ENCODE measurements around the gene DNM3. TPM values are rescaled to one million over a fixed set of nuclear protein-coding genes. Genes with fewer than 3 reads are reported as not detected.

Gene DNM3
- polyA plus RNA-seq, 4 donors: 0.67 to 1.2 (median 0.99) TPM; not detected in 1

GRCh38 chr1:172343240-172344160 lies 502.2 kb downstream of the DNM3 start:
- H3K4me1 ChIP-seq (ENCODE audit: control insufficient read depth in 3 of 3, insufficient read depth in 2 of 3, low read depth in 1 of 3, low read length in 2 of 3): no peaks in the 10 kb centered on the region
- DNase-seq (no peak), FAIRE-seq (no peak)
- H3K27ac ChIP-seq (ENCODE audit: low read depth in 1 of 3, low read length in 2 of 3): peak overlapping the region in 2 of 3 donors; percentile 62 to 67
- no peaks in the 10 kb centered on the region for H3K36me3 ChIP-seq (ENCODE audit: control insufficient read depth in 3 of 3, insufficient read depth in 2 of 3, low read depth in 1 of 3, low read length in 3 of 3)
- H3K27me3 ChIP-seq (ENCODE audit: control insufficient read depth in 3 of 3, insufficient read depth in 3 of 3, low read length in 3 of 3): no peaks in the 10 kb centered on the region
- WGBS, 3 donors: 45 to 76% (median 66%) methylated on average over 11 of the region's 11 CpGs
- H3K9me3 ChIP-seq (ENCODE audit: control insufficient read depth in 2 of 2, insufficient read depth in 1 of 2, low read depth in 1 of 2, low read length in 1 of 2): no peaks in the 10 kb centered on the region
- no peak overlapping the region for H3K4me3 ChIP-seq (ENCODE audit: low read depth in 1 of 3, low read length in 3 of 3)

- Histone ChIP-seq H3K36me3 (ENCODE audit: control insufficient read depth in 3 of 3, insufficient read depth in 2 of 3, low read depth in 1 of 3, low read length in 3 of 3) (no peaks in the 10 kb centered on the region), H3K4me3 (ENCODE audit: low read depth in 1 of 3, low read length in 3 of 3) (no peak overlapping the region), H3K27me3 (ENCODE audit: control insufficient read depth in 3 of 3, insufficient read depth in 3 of 3, low read length in 3 of 3) (no peaks in the 10 kb centered on the region), H3K9me3 (ENCODE audit: control insufficient read depth in 2 of 2, insufficient read depth in 1 of 2, low read depth in 1 of 2, low read length in 1 of 2) (no peaks in the 10 kb centered on the region), H3K27ac (ENCODE audit: low read depth in 1 of 3, low read length in 2 of 3) (peak overlapping the region in 1 of 3 donors; percentile 34), H3K4me1 (ENCODE audit: control insufficient read depth in 3 of 3, insufficient read depth in 2 of 3, low read depth in 1 of 3, low read length in 2 of 3) (no peaks in the 10 kb centered on the region)
- FAIRE-seq (no peak), DNase-seq (no peak)
- WGBS, 3 donors: 83 to 94% (median 91%) methylated on average over 7 of the region's 7 CpGs
Measured at GRCh38 chr1:172344444-172344843, 503.1 kb downstream of the DNM3 start.

- no peak for FAIRE-seq
- Histone ChIP-seq H3K9me3 (ENCODE audit: control insufficient read depth in 2 of 2, insufficient read depth in 1 of 2, low read depth in 1 of 2, low read length in 1 of 2) (no peaks in the 10 kb centered on the region), H3K36me3 (ENCODE audit: control insufficient read depth in 3 of 3, insufficient read depth in 2 of 3, low read depth in 1 of 3, low read length in 3 of 3) (no peaks in the 10 kb centered on the region), H3K27me3 (ENCODE audit: control insufficient read depth in 3 of 3, insufficient read depth in 3 of 3, low read length in 3 of 3) (no peaks in the 10 kb centered on the region), H3K4me1 (ENCODE audit: control insufficient read depth in 3 of 3, insufficient read depth in 2 of 3, low read depth in 1 of 3, low read length in 2 of 3) (no peaks in the 10 kb centered on the region), H3K4me3 (ENCODE audit: low read depth in 1 of 3, low read length in 3 of 3) (no peak overlapping the region), H3K27ac (ENCODE audit: low read depth in 1 of 3, low read length in 2 of 3) (no peak overlapping the region)
- WGBS, 3 donors: 60 to 89% (median 83%) methylated on average over 1 of the region's 1 CpG
- DNase-seq: no peak
Measured at GRCh38 chr1:172345077-172345476, 503.8 kb downstream of the DNM3 start.

DNA sequence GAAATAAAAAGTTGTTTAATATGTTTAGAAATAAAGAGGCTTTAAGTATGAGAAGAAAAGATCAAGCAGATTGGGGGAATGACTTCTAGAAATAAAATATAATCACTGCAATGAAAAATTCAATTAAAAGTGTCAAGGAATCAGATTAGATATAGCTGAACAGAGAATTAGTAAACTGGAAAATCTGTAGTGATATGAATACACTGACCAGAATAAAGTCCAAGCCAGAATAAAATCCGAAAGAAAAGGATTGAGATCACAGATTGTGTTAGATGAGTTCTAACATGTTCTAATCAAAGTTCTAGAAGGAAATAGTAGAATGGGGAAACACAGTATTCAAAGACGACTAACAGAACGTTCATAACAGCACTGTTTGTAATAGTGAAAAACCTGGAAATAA lies 506.1 kb downstream of the DNM3 start:
- H3K4me3 ChIP-seq (ENCODE audit: low read depth in 1 of 3, low read length in 3 of 3): no peak overlapping the region
- no peaks in the 10 kb centered on the region for H3K27me3 ChIP-seq (ENCODE audit: control insufficient read depth in 3 of 3, insufficient read depth in 3 of 3, low read length in 3 of 3)
- H3K9me3 ChIP-seq (ENCODE audit: control insufficient read depth in 2 of 2, insufficient read depth in 1 of 2, low read depth in 1 of 2, low read length in 1 of 2): no peaks in the 10 kb centered on the region
- peaks cover 0 to 5% (median 1%) of the 10 kb centered on the region in 3 donors for H3K4me1 ChIP-seq (ENCODE audit: control insufficient read depth in 3 of 3, insufficient read depth in 2 of 3, low read depth in 1 of 3, low read length in 2 of 3)
- no peak for FAIRE-seq
- no peaks in the 10 kb centered on the region for H3K36me3 ChIP-seq (ENCODE audit: control insufficient read depth in 3 of 3, insufficient read depth in 2 of 3, low read depth in 1 of 3, low read length in 3 of 3)
- no peak overlapping the region for H3K27ac ChIP-seq (ENCODE audit: low read depth in 1 of 3, low read length in 2 of 3)
- WGBS, 3 donors: 94 to 95% (median 95%) methylated on average over 3 of the region's 3 CpGs
- DNase-seq: no peak

GRCh38 chr1:172350856-172351255 lies 509.6 kb downstream of the DNM3 start:
- Histone ChIP-seq H3K27me3 (ENCODE audit: control insufficient read depth in 3 of 3, insufficient read depth in 3 of 3, low read length in 3 of 3) (no peaks in the 10 kb centered on the region), H3K9me3 (ENCODE audit: control insufficient read depth in 2 of 2, insufficient read depth in 1 of 2, low read depth in 1 of 2, low read length in 1 of 2) (no peaks in the 10 kb centered on the region), H3K4me1 (ENCODE audit: control insufficient read depth in 3 of 3, insufficient read depth in 2 of 3, low read depth in 1 of 3, low read length in 2 of 3) (peaks cover 0 to 10% (median 7%) of the 10 kb centered on the region in 3 donors), H3K27ac (ENCODE audit: low read depth in 1 of 3, low read length in 2 of 3) (no peak overlapping the region), H3K4me3 (ENCODE audit: low read depth in 1 of 3, low read length in 3 of 3) (no peak overlapping the region), H3K36me3 (ENCODE audit: control insufficient read depth in 3 of 3, insufficient read depth in 2 of 3, low read depth in 1 of 3, low read length in 3 of 3) (no peaks in the 10 kb centered on the region)
- FAIRE-seq: no peak
- DNase-seq: no peak

GRCh38 chr1:172351346-172351745 lies 510.0 kb downstream of the DNM3 start:
- DNase-seq (no peak), FAIRE-seq (no peak)
- H3K9me3 ChIP-seq (ENCODE audit: control insufficient read depth in 2 of 2, insufficient read depth in 1 of 2, low read depth in 1 of 2, low read length in 1 of 2): no peaks in the 10 kb centered on the region
- H3K36me3 ChIP-seq (ENCODE audit: control insufficient read depth in 3 of 3, insufficient read depth in 2 of 3, low read depth in 1 of 3, low read length in 3 of 3): no peaks in the 10 kb centered on the region
- no peaks in the 10 kb centered on the region for H3K27me3 ChIP-seq (ENCODE audit: control insufficient read depth in 3 of 3, insufficient read depth in 3 of 3, low read length in 3 of 3)
- peak overlapping the region in 1 of 3 donors; percentile 43 for H3K27ac ChIP-seq (ENCODE audit: low read depth in 1 of 3, low read length in 2 of 3)
- H3K4me1 ChIP-seq (ENCODE audit: control insufficient read depth in 3 of 3, insufficient read depth in 2 of 3, low read depth in 1 of 3, low read length in 2 of 3): peaks cover 0 to 12% (median 7%) of the 10 kb centered on the region in 3 donors
- no peak overlapping the region for H3K4me3 ChIP-seq (ENCODE audit: low read depth in 1 of 3, low read length in 3 of 3)

DNA sequence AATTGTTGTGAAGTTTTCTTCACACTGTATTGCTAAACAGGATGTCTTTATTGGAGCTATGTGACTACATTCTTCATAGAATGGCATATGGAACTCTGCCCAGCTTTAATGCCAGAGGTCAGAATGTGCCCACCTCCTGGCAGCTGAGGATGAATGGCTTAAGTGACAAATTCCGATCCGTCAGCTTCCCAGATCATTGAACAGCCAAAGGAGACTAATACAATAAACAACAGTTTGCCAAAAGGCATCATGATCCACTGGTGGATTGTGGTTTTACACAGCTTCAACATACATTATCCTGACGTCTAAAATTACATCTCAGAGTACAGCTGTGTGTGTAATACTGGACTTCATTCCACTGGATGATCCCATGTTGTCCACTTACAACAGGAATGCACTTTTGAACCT lies 510.5 kb downstream of the DNM3 start:
- Histone ChIP-seq H3K9me3 (ENCODE audit: control insufficient read depth in 2 of 2, insufficient read depth in 1 of 2, low read depth in 1 of 2, low read length in 1 of 2) (no peaks in the 10 kb centered on the region), H3K4me3 (ENCODE audit: low read depth in 1 of 3, low read length in 3 of 3) (no peak overlapping the region), H3K36me3 (ENCODE audit: control insufficient read depth in 3 of 3, insufficient read depth in 2 of 3, low read depth in 1 of 3, low read length in 3 of 3) (no peaks in the 10 kb centered on the region), H3K27me3 (ENCODE audit: control insufficient read depth in 3 of 3, insufficient read depth in 3 of 3, low read length in 3 of 3) (no peaks in the 10 kb centered on the region), H3K27ac (ENCODE audit: low read depth in 1 of 3, low read length in 2 of 3) (peak overlapping the region in 1 of 3 donors; percentile 43), H3K4me1 (ENCODE audit: control insufficient read depth in 3 of 3, insufficient read depth in 2 of 3, low read depth in 1 of 3, low read length in 2 of 3) (peaks cover 0 to 14% (median 7%) of the 10 kb centered on the region in 3 donors)
- WGBS, 3 donors: 31 to 51% (median 48%) methylated on average over 3 of the region's 3 CpGs
- DNase-seq: peak in 1 of 2 donors; percentile 15
- no peak for FAIRE-seq

DNA sequence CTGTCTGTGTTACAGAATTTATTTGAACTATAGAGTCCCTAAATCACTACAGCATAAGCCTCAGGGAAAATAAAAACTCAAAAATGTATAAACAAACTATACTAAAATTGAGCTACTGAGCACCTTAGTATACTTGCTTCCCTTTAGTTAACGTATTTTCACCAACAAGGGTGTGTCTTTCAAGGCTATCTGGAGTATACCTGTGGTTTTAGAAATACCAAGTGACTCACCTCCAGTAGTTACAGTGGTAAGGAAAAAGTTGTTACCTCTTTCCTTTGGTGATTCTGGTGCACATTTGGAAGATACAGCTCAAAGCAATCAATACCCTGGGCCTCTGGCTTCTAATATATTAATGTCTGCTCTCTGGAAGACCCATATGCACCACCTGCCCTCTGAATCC lies 511.1 kb downstream of the DNM3 start:
- H3K4me1 ChIP-seq (ENCODE audit: control insufficient read depth in 3 of 3, insufficient read depth in 2 of 3, low read depth in 1 of 3, low read length in 2 of 3): peaks cover 0 to 18% (median 7%) of the 10 kb centered on the region in 3 donors
- no peaks in the 10 kb centered on the region for H3K9me3 ChIP-seq (ENCODE audit: control insufficient read depth in 2 of 2, insufficient read depth in 1 of 2, low read depth in 1 of 2, low read length in 1 of 2)
- H3K27ac ChIP-seq (ENCODE audit: low read depth in 1 of 3, low read length in 2 of 3): no peak overlapping the region
- WGBS, 3 donors: 37 to 63% (median 59%) methylated on average over 1 of the region's 1 CpG
- FAIRE-seq: no peak
- DNase-seq: no peak
- no peaks in the 10 kb centered on the region for H3K36me3 ChIP-seq (ENCODE audit: control insufficient read depth in 3 of 3, insufficient read depth in 2 of 3, low read depth in 1 of 3, low read length in 3 of 3)
- H3K27me3 ChIP-seq (ENCODE audit: control insufficient read depth in 3 of 3, insufficient read depth in 3 of 3, low read length in 3 of 3): no peaks in the 10 kb centered on the region
- no peak overlapping the region for H3K4me3 ChIP-seq (ENCODE audit: low read depth in 1 of 3, low read length in 3 of 3)
